Skeletal muscle tissue (tissue), 4 donors: ENCODE measurements around the gene HK1. TPM values are rescaled to one million over a fixed set of nuclear protein-coding genes. Genes with fewer than 3 reads are reported as not detected.

Experiments used
- H3K27ac ChIP-seq: one replicate; pipeline ENCODE4 v1.7.0; 2013; ENCODE audit warnings: mild to moderate bottlenecking, low read depth, low read length, inconsistent platforms
- H3K27me3 ChIP-seq, 3 donors: one replicate each; pipeline ENCODE4 v1.7.0; 2013; ENCODE audit warnings: low read length in 3 of 3; ENCODE audit not compliant: control insufficient read depth in 3 of 3, insufficient read depth in 3 of 3
- H3K36me3 ChIP-seq, 3 donors: one replicate each; pipeline ENCODE4 v1.7.0; 2013; ENCODE audit warnings: low read length in 3 of 3; ENCODE audit not compliant: control insufficient read depth in 3 of 3, insufficient read depth in 3 of 3
- H3K4me1 ChIP-seq, 3 donors: one replicate each; pipeline ENCODE4 v1.7.0; 2013; ENCODE audit warnings: low read length in 3 of 3, mild to moderate bottlenecking in 3 of 3; ENCODE audit not compliant: control insufficient read depth in 3 of 3, insufficient read depth in 3 of 3
- H3K4me3 ChIP-seq, 3 donors: one replicate each; pipeline ENCODE4 v1.7.0; 2013; ENCODE audit warnings: low read length in 3 of 3
- H3K9ac ChIP-seq, 3 donors: one replicate each; pipeline ENCODE4 v1.7.0; 2013; ENCODE audit warnings: low read length in 3 of 3, mild to moderate bottlenecking in 3 of 3, moderate library complexity in 2 of 3, low read depth in 1 of 3
- H3K9me3 ChIP-seq, 3 donors: one replicate each; pipeline ENCODE4 v1.7.0; 2013; ENCODE audit warnings: low read length in 3 of 3; ENCODE audit not compliant: control insufficient read depth in 3 of 3
- total RNA-seq: library from RNA; depleted of rRNA; stranded (reverse); fragments of >200 nt; gene quantifications from one replicate; pipeline ENCODE4 v1.2.3, GENCODE V29; 2014
- donor health status: Osteomylitis.

HK1 gene
- total RNA-seq, 1 donor from 2014 or later = 32.4 TPM

DNA sequence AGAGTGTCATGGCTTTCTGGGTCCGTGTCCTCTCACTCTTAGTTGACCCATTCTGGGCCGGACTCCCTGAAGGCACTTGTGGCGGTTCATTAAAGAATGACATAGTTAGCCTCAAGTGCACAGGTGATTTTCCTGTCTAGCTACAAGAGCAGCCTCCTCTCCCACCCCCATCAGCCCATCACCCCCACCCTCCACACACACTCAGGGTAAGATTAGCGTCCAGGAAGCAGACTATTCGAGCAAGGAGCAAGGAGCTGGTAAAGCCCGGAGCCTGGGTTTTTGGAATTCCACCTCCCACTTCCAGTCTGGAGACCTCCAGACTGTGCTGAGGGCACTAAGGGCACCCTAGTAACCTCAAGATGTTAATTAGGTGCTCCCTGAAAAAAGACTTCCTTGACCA, 98.9 kb downstream of the HK1 start:
- H3K4me1 ChIP-seq = peaks cover 43 to 57% (median 43%) of the 10 kb centered on the region in 3 donors
- H3K27me3 ChIP-seq = no peaks in the 10 kb centered on the region
- H3K9me3 ChIP-seq = no peaks in the 10 kb centered on the region
- peaks cover 25 to 28% (median 28%) of the 10 kb centered on the region in 3 donors for H3K36me3 ChIP-seq
- H3K27ac ChIP-seq = peak overlapping the region; percentile 62
- H3K9ac ChIP-seq = no peak overlapping the region
- H3K4me3 ChIP-seq = no peak overlapping the region

DNA sequence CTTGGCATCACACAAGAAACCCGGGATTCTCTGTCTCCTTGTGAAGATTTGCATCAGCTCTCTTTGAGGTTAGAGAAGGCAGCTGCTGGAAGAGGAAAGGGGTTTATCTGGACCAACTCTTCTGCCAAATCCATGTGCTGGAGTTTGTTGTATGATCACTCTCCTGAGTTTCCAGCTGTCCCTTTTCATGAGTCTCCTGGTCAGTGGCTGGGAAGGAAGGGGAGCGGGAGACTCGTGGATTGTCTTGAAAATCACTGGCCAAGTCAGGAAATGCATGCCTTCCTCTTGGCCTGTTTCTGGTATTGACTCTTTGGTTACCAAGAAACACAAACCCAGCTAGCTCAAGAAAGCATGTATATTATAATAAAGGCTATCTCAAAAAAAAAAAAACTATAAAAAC, 99.6 kb downstream of the HK1 start:
- Histone ChIP-seq H3K27me3 (no peaks in the 10 kb centered on the region), H3K4me3 (no peak overlapping the region), H3K9ac (no peak overlapping the region), H3K27ac (peak overlapping the region; percentile 62), H3K9me3 (no peaks in the 10 kb centered on the region), H3K4me1 (peaks cover 44 to 57% (median 46%) of the 10 kb centered on the region in 3 donors), H3K36me3 (peaks cover 30 to 35% (median 34%) of the 10 kb centered on the region in 3 donors)

DNA sequence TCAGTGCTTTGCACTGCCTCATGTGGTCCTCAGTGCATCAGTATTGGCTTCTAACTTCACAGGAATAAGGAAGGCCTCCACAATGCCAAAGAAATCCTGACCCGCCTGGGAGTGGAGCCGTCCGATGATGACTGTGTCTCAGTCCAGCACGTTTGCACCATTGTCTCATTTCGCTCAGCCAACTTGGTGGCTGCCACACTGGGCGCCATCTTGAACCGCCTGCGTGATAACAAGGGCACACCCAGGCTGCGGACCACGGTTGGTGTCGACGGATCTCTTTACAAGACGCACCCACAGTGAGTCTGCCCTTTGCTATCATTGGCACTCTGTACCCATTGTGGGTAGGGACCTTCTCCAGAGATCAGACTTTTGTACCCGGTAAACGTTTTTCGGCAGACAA, 101.5 kb downstream of the HK1 start:
- Histone ChIP-seq H3K36me3 (peaks cover 33 to 44% (median 44%) of the 10 kb centered on the region in 3 donors), H3K9ac (no peak overlapping the region), H3K4me3 (no peak overlapping the region), H3K9me3 (no peaks in the 10 kb centered on the region), H3K27ac (no peak overlapping the region), H3K27me3 (no peaks in the 10 kb centered on the region), H3K4me1 (peaks cover 45 to 57% (median 53%) of the 10 kb centered on the region in 3 donors)

DNA sequence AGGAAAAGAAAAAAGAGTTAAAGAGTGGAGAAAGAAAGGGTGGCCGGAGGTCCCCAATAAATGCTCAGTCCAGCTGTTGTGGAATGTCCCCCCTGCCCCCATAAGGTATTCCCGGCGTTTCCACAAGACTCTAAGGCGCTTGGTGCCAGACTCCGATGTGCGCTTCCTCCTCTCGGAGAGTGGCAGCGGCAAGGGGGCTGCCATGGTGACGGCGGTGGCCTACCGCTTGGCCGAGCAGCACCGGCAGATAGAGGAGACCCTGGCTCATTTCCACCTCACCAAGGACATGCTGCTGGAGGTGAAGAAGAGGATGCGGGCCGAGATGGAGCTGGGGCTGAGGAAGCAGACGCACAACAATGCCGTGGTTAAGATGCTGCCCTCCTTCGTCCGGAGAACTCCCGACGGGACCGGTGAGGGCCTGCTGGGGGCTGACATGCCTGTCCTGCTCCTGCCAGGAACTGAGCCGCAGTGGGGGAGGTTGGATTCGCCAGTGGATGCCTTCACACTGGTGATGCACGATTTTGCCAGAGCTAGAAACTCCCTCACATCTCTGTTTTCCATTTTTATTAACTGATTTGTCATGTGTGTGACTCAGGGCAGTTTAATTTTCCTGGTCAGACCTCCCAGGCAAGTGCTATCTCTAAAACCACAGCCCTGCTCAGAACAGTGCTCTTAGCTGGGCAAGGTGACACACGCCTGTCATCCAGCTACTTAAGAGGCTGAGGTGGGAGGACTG, 104.3 kb downstream of the HK1 start:
- Histone ChIP-seq H3K9me3 (no peaks in the 10 kb centered on the region), H3K27me3 (no peaks in the 10 kb centered on the region), H3K4me1 (peaks cover 23 to 38% (median 30%) of the 10 kb centered on the region in 3 donors), H3K36me3 (peaks cover 40 to 61% (median 61%) of the 10 kb centered on the region in 3 donors), H3K9ac (peak overlapping the region in 1 of 3 donors; percentile 45), H3K4me3 (no peak overlapping the region), H3K27ac (peak overlapping the region; percentile 34)

DNA sequence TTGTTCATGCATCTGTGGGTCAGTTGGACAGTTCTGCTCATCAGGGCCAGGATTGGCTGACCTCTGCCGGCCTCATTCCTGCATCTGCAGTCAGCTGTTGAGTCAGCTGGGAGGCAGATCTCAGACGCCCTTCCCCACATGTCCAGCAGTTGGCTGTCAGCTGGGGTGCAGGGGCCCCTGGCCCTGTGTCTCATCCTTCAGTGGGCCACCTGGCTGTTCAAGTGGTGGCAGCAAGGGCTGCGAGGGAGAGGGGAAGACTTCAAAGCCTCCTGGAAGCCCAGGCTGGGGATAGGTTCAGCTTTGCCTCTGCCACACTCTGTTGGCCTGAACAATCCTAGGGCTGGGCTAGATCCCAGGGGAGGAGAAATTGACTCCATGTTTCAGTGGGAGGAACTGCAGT, 105.3 kb downstream of the HK1 start:
- Histone ChIP-seq H3K27me3 (no peaks in the 10 kb centered on the region), H3K4me3 (no peak overlapping the region), H3K9me3 (no peaks in the 10 kb centered on the region), H3K4me1 (peaks cover 17 to 32% (median 26%) of the 10 kb centered on the region in 3 donors), H3K36me3 (peaks cover 45 to 63% (median 63%) of the 10 kb centered on the region in 3 donors), H3K27ac (peak overlapping the region; percentile 59), H3K9ac (peak overlapping the region in 2 of 3 donors; percentile 8 to 62)

DNA sequence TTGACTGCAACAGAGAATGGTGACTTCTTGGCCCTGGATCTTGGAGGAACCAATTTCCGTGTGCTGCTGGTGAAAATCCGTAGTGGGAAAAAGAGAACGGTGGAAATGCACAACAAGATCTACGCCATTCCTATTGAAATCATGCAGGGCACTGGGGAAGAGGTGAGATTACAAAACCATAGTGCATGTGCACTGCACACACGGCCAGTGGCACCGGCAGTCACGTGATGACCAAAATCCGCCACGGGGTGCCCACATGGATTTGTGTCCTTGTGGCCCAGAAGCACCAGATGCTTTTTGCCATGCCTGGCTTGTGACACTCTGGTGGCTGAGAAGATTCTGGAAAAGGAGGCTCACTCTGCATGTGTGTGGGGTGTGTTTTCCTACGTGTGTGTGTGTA, 106.0 kb downstream of the HK1 start:
- peak overlapping the region; percentile 59 for H3K27ac ChIP-seq
- no peak overlapping the region for H3K4me3 ChIP-seq
- no peaks in the 10 kb centered on the region for H3K9me3 ChIP-seq
- H3K9ac ChIP-seq = peak overlapping the region in 1 of 3 donors; percentile 50
- peaks cover 52 to 69% (median 68%) of the 10 kb centered on the region in 3 donors for H3K36me3 ChIP-seq
- peaks cover 17 to 32% (median 26%) of the 10 kb centered on the region in 3 donors for H3K4me1 ChIP-seq
- no peaks in the 10 kb centered on the region for H3K27me3 ChIP-seq

DNA sequence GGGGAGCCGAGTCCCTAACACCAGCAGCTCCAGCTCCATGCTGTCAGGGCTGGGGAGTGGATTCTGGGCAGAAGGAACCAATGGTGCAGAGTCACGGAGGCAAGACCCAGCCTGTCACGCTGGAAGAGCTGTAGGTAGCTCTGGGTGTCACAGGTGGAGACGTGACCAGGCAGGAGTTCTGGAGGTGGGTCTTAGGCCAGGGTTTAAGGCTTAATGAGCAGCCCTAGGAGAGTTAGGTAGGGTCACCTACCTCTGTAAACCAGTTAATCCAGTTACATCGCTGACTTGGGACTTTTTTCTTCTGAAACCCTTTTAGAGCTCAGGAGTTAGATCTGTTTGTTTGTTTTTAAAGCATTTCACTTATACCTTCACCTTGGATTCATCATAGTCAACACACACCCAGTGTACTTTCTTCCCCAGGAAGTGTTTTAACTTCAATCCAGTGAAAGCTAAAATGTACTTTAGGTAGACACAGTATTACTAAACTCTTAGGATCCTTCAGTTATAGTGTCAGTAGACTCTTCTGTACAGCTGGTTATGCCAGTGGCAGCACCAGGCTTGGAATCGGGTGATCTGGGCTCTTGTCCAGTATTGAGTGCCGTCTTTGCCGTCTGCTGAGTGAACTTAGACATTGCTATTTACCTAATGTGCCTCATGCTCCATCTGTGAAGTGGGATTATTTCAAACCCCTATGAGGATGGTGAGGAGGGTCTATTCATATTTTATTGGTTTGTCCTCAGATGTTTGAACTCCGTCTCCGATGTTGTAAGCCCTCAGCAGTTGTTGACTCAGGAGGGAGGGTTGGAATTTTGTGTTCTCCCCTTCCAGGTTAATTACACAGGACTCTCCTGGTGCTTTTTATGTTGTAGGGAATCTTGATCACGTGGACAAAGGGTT, 107.4 kb downstream of the HK1 start:
- peaks cover 48 to 64% (median 61%) of the 10 kb centered on the region in 3 donors for H3K36me3 ChIP-seq
- no peaks in the 10 kb centered on the region for H3K27me3 ChIP-seq
- H3K4me3 ChIP-seq = no peak overlapping the region
- H3K4me1 ChIP-seq = peaks cover 17 to 40% (median 30%) of the 10 kb centered on the region in 3 donors
- H3K9me3 ChIP-seq = no peaks in the 10 kb centered on the region
- H3K9ac ChIP-seq = peak overlapping the region in 1 of 3 donors; percentile 45
- no peak overlapping the region for H3K27ac ChIP-seq

DNA sequence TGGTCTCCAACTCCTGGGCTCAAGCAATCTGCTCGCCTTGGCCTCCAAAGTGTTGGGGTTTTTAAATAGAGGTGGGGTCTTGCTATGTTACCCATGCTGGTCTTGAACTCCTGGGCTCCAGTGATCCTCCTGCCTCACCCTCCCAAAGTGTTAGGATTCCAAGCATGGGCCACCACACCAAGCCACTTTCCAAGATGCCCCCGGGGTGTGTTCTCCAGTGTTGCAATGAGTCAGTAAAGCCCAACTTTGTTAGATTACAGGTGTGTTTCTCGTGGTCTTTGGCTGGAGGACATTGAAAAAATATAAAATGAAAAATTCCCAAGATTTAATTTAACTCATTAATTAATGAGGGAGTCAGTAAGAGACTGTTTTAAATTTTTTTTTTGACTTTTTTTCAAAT, 109.2 kb downstream of the HK1 start:
- Histone ChIP-seq H3K27ac (no peak overlapping the region), H3K9me3 (no peaks in the 10 kb centered on the region), H3K9ac (no peak overlapping the region), H3K36me3 (peaks cover 52 to 71% (median 67%) of the 10 kb centered on the region in 3 donors), H3K27me3 (no peaks in the 10 kb centered on the region), H3K4me1 (peaks cover 21 to 43% (median 34%) of the 10 kb centered on the region in 3 donors), H3K4me3 (no peak overlapping the region)

DNA sequence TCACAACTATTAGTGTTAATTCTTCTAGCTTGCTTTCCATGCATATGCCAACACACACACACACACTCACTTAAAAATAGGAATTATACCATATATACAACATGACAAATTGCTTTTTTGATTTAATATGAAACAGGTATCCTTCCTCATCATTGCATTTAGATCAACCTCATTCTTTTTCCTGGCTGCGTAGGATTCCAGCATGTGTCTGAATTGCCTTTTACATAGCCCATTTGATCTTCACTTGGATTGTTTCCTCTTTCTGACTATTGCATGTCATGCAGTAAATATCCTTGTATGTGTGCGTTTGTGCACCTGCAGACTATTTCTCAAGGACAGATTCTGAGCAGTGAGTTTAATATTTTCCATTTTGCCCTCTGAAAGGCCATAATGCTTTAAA, 110.2 kb downstream of the HK1 start:
- Histone ChIP-seq H3K9me3 (no peaks in the 10 kb centered on the region), H3K9ac (no peak overlapping the region), H3K27me3 (no peaks in the 10 kb centered on the region), H3K4me3 (no peak overlapping the region), H3K36me3 (peaks cover 49 to 70% (median 58%) of the 10 kb centered on the region in 3 donors), H3K27ac (no peak overlapping the region), H3K4me1 (peaks cover 11 to 33% (median 27%) of the 10 kb centered on the region in 3 donors)
